Hematopoietic multipotent progenitor cell treated with erythropoietin and hydrocortisone succinate and interleukin-3 and kit ligand, for 15 days (in vitro differentiated cells): ENCODE measurements around the gene SPHK1.
"Not testable (repeated sequence)": the region's sequence is repeated elsewhere in the genome, so short reads cannot be mapped to it uniquely, and the experiment has no call there.

Source experiments
- DNase-seq: peaks from one replicate; pipeline ENCODE4 v3.0.0-alpha.2; 2015; ENCODE audit warnings: low spot score

SPHK1 gene

GRCh38 chr17:76384222-76384986 lies at the start of gene SPHK1:
SPHK1 (plus strand) TSS chr17:76384609; CDS start chr17:76385645, 1,036 bp downstream.
- DNase-seq: peak; percentile 78

GRCh38 chr17:76335716-76336381 lies 48.6 kb upstream of the SPHK1 start:
- no peak for DNase-seq

- DNase-seq: no peak
These were observed 47.5 kb upstream of the SPHK1 start for GRCh38 chr17:76336756-76337412.

- DNase-seq: no peak
These were observed 47.0 kb upstream of the SPHK1 start for GRCh38 chr17:76337413-76337777.

- no peak for DNase-seq
These were observed 43.1 kb upstream of the SPHK1 start for GRCh38 chr17:76341301-76341700.

- no peak for DNase-seq
These were observed 41.3 kb upstream of the SPHK1 start for GRCh38 chr17:76343106-76343505.

- no peak for DNase-seq
These were observed 38.9 kb upstream of the SPHK1 start for GRCh38 chr17:76345377-76345974.

- not testable (repeated sequence) for DNase-seq
These were observed 37.5 kb upstream of the SPHK1 start for GRCh38 chr17:76346936-76347335.

GRCh38 chr17:76350463-76350862 lies 33.9 kb upstream of the SPHK1 start:
- no peak for DNase-seq

GRCh38 chr17:76351526-76352071 lies 32.8 kb upstream of the SPHK1 start:
- no peak for DNase-seq

GRCh38 chr17:76353004-76353598 lies 31.3 kb upstream of the SPHK1 start:
- DNase-seq: no peak

GRCh38 chr17:76353599-76354316 lies 30.7 kb upstream of the SPHK1 start, which contains the start of gene PRPSAP1:
PRPSAP1 (minus strand) TSS chr17:76353916; CDS start chr17:76353703, 213 bp downstream.
- peak; percentile 89 for DNase-seq

- no peak for DNase-seq
These were observed 30.1 kb upstream of the SPHK1 start for GRCh38 chr17:76354317-76354729.

- peak; percentile 76 for DNase-seq
These were observed 29.6 kb upstream of the SPHK1 start for GRCh38 chr17:76354747-76355310.

- DNase-seq: no peak
These were observed 27.5 kb upstream of the SPHK1 start for GRCh38 chr17:76356803-76357456.

GRCh38 chr17:76357597-76358158 lies 26.7 kb upstream of the SPHK1 start:
- DNase-seq: no peak

- DNase-seq: no peak
These were observed 25.0 kb upstream of the SPHK1 start for GRCh38 chr17:76359375-76359774.

GRCh38 chr17:76359776-76360175 lies 24.6 kb upstream of the SPHK1 start:
- not testable (repeated sequence) for DNase-seq

GRCh38 chr17:76360461-76360860 lies 23.9 kb upstream of the SPHK1 start:
- no peak for DNase-seq
